Activated T-helper 1 cell treated with anti-CD3 and anti-CD28 coated beads, Interleukin-12 subunit alpha, Interleukin-12 subunit beta, Interleukin-2, Interleukin-4 antibody, amounts not matched to agents 30 ng/mL and 10 ng/mL and 1 ng/mL, durations not matched to agents 14 hours and 24 hours and 36 hours (primary cell): ENCODE measurements around the gene CAMTA1. TPM values are rescaled to one million over a fixed set of nuclear protein-coding genes. Genes with fewer than 3 reads are reported as not detected.

ENCODE experiments used
- DNase-seq: peaks from one replicate; pipeline ENCODE4 v3.0.0; 2021; ENCODE audit warnings: low spot score
- H3K27ac Mint-ChIP-seq: one replicate; pipeline ENCODE4 v1.8.0; 2021; ENCODE audit warnings: mild to moderate bottlenecking, mixed read lengths
- H3K27me3 Mint-ChIP-seq: one replicate; pipeline ENCODE4 v1.8.0; 2022; ENCODE audit warnings: mild to moderate bottlenecking, moderate library complexity, mixed read lengths; ENCODE audit not compliant: insufficient read depth
- H3K36me3 Mint-ChIP-seq: one replicate; pipeline ENCODE4 v1.8.0; 2021; ENCODE audit warnings: low read depth, mixed read lengths
- H3K4me1 Mint-ChIP-seq: one replicate; pipeline ENCODE4 v1.8.0; 2021; ENCODE audit warnings: low read depth, mixed read lengths
- H3K4me3 Mint-ChIP-seq: one replicate; pipeline ENCODE4 v1.8.0; 2021; ENCODE audit warnings: mild to moderate bottlenecking, moderate library complexity, mixed read lengths
- H3K9me3 Mint-ChIP-seq: one replicate; pipeline ENCODE4 v1.8.0; 2021; ENCODE audit warnings: mixed read lengths
- intact Hi-C: fragments of 100-400 bp; cut with micrococcal nuclease; formaldehyde crosslinking; loops from one replicate; pipeline ENCODE4 v1.15.1; 2024
- total RNA-seq: library from RNA; stranded (reverse); gene quantifications from 2 replicates; pipeline ENCODE4 v1.2.3, GENCODE V29; 2022

CAMTA1 gene
- total RNA-seq, 1 donor from 2014 or later: 57.2 TPM

DNA sequence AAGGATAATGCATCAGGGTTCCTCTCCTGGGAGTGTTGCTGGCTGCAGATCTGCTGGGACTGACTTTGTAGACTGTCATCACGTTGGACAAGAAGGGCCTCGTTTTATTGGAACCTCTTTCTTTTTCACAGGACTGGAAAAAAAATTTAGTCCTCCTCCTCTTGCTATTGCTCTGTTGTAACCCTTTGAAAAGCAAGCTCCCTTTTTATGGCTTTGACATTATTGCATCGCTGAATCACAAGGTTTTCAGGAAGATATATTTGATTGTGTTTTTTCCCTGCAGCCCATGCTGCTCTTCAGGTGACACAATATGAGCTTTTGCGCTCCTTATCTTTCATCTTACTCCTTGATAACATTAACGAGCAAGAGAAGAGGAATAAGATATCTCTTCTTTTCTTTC lies 290.9 kb downstream of the CAMTA1 start:
- Mint-ChIP-seq H3K4me3 (no peak overlapping the region), H3K27ac (no peak overlapping the region), H3K27me3 (no peaks in the 10 kb centered on the region), H3K36me3 (no peaks in the 10 kb centered on the region), H3K4me1 (no peaks in the 10 kb centered on the region), H3K9me3 (no peaks in the 10 kb centered on the region)
- intact Hi-C loops: no loop called here
- DNase-seq: no peak

DNA sequence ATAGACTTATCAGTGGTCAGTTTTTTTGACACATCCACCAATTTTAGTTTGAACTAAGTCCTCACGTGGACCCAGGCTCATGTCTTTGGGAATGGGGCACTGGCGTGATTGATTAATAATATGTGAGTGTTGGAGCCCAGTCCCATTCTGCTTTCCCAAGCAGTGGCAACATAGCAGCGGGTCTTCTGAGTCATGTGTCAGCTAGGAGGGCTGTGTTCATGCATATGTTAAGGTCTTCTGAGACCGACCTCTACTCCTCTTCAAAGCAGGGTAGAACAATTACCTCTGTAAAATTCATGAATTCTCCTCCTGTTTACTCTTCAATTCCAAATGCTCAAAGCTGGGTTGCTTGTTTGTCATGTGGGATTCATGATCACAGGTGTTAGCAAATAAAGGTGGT lies 291.3 kb downstream of the CAMTA1 start:
- no peak for DNase-seq
- Mint-ChIP-seq H3K4me1 (no peaks in the 10 kb centered on the region), H3K4me3 (no peak overlapping the region), H3K9me3 (no peaks in the 10 kb centered on the region), H3K27me3 (no peaks in the 10 kb centered on the region), H3K36me3 (no peaks in the 10 kb centered on the region), H3K27ac (no peak overlapping the region)
- intact Hi-C loops: no loop called here

GRCh38 chr1:7077136-7077535 lies 291.9 kb downstream of the CAMTA1 start:
- intact Hi-C loops: no loop called here
- no peaks in the 10 kb centered on the region for H3K4me1 Mint-ChIP-seq
- no peaks in the 10 kb centered on the region for H3K9me3 Mint-ChIP-seq
- DNase-seq: no peak
- H3K27me3 Mint-ChIP-seq: no peaks in the 10 kb centered on the region
- H3K27ac Mint-ChIP-seq: no peak overlapping the region
- no peak overlapping the region for H3K4me3 Mint-ChIP-seq
- no peaks in the 10 kb centered on the region for H3K36me3 Mint-ChIP-seq

DNA sequence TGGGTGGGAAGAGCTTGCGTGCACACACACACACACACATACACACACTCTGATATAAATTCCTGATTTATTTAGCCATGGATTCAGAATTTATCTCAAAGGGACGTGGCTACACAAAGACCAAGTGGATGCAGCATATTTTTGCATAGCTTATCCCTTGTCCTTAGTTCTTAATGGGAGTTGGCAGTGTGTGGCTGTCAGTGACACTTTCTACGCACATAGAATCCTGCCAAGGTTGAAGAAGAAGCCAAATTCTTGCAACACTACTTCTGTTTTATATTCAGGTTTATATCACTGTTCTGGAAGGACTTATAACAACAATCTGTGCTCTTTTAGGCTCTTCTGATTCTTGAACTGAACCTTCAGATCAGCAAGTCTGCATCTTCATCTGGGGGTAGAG lies 292.7 kb downstream of the CAMTA1 start:
- DNase-seq: no peak
- Mint-ChIP-seq H3K27ac (no peak overlapping the region), H3K4me1 (no peaks in the 10 kb centered on the region), H3K9me3 (no peaks in the 10 kb centered on the region), H3K27me3 (no peaks in the 10 kb centered on the region), H3K36me3 (no peaks in the 10 kb centered on the region), H3K4me3 (no peak overlapping the region)
- intact Hi-C loops: no loop called here

- Mint-ChIP-seq H3K27me3 (no peaks in the 10 kb centered on the region), H3K4me1 (no peaks in the 10 kb centered on the region), H3K36me3 (no peaks in the 10 kb centered on the region), H3K4me3 (no peak overlapping the region), H3K27ac (no peak overlapping the region), H3K9me3 (no peaks in the 10 kb centered on the region)
- no peak for DNase-seq
- intact Hi-C loops: no loop called here
These were observed 294.4 kb downstream of the CAMTA1 start for GRCh38 chr1:7079637-7080036.

DNA sequence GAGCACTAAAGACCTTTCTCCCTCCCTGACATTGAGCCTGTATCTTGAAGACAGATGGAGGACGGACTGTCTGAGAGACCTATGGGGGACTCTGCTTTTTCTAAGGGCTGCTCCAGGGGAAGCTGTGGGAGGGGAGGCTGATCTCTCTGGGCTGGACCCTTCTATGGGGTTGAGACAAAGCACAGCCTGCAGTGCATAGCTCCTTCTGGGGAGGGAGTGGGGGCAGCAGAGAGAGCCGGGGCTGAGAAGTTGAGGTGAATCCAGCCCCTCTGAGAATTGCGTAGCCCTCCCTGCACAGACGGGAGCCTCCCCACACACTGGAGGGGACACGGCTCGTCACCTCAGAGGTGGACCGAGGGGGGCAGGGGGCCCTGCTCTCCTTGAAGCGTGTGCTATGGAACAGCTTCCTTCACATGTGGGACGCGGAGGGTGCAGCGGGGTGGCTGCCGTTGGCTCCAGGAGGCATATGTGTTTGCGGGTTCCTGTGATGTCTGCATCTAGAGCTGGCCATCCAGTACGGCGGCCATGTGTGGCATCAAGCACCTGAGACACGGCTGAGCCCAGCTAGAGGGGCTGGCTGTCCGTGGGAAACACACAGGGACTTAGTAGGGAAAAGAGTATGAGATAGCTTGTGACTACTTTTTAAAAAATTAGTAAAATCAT lies 299.1 kb downstream of the CAMTA1 start:
- Mint-ChIP-seq H3K4me3 (no peak overlapping the region), H3K4me1 (no peaks in the 10 kb centered on the region), H3K9me3 (no peaks in the 10 kb centered on the region), H3K36me3 (no peaks in the 10 kb centered on the region), H3K27ac (no peak overlapping the region), H3K27me3 (no peaks in the 10 kb centered on the region)
- intact Hi-C loops: no loop called here
- no peak for DNase-seq

DNA sequence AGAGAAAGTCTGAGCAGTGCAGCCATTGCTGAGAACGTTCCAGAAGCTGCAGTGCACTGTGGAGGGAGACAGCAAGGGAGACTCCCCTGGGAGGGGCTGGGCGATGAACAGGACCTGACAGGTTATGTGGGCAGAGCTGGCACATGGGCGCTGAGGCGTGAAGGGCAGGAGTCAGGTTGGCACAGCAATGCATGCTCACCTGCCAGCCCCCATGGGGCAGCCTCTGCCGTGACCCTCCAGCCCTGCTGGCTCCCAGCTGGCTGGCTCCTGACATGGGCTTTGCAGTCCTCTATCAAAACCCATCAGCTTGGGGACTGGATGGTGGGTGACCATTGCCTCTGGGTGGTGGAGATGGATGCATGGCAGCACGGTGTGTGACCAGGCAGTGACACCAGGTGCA lies 300.3 kb downstream of the CAMTA1 start:
- no peak for DNase-seq
- Mint-ChIP-seq H3K27me3 (peaks cover 4% of the 10 kb centered on the region), H3K4me1 (no peaks in the 10 kb centered on the region), H3K27ac (no peak overlapping the region), H3K4me3 (no peak overlapping the region), H3K36me3 (no peaks in the 10 kb centered on the region), H3K9me3 (no peaks in the 10 kb centered on the region)
- intact Hi-C loops: no loop called here

GRCh38 chr1:7086106-7086505 lies 300.9 kb downstream of the CAMTA1 start:
- Mint-ChIP-seq H3K4me1 (no peaks in the 10 kb centered on the region), H3K4me3 (no peak overlapping the region), H3K27ac (no peak overlapping the region), H3K36me3 (no peaks in the 10 kb centered on the region), H3K27me3 (peaks cover 4% of the 10 kb centered on the region), H3K9me3 (no peaks in the 10 kb centered on the region)
- intact Hi-C loops: no loop called here
- DNase-seq: no peak

- no peak overlapping the region for H3K27ac Mint-ChIP-seq
- no peaks in the 10 kb centered on the region for H3K9me3 Mint-ChIP-seq
- H3K27me3 Mint-ChIP-seq: peaks cover 4% of the 10 kb centered on the region
- no peaks in the 10 kb centered on the region for H3K4me1 Mint-ChIP-seq
- no peak for DNase-seq
- H3K36me3 Mint-ChIP-seq: no peaks in the 10 kb centered on the region
- no peak overlapping the region for H3K4me3 Mint-ChIP-seq
- intact Hi-C loops: no loop called here
These were observed 302.6 kb downstream of the CAMTA1 start for GRCh38 chr1:7087888-7088287.

DNA sequence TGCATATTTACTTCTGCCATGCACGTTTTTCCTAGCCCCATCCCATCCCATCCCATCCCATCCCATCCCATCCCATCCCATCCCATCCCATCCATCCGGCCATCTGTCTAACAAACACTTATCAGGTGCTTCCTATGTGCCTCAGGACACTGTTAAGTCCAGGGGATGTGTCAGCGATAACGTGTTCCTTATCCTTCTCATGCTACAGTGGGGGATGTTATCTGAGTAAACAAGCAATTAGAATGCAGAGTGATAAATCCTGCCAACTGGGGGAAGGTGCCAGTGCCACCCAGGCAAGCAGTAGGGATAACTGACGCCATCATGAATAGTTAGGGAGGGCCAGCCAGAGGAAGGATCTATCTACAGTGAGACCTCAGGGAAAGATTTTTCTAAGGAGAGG lies 304.2 kb downstream of the CAMTA1 start:
- no peaks in the 10 kb centered on the region for H3K9me3 Mint-ChIP-seq
- no peak overlapping the region for H3K4me3 Mint-ChIP-seq
- intact Hi-C loops: no loop called here
- no peaks in the 10 kb centered on the region for H3K36me3 Mint-ChIP-seq
- DNase-seq: no peak
- no peak overlapping the region for H3K27ac Mint-ChIP-seq
- H3K27me3 Mint-ChIP-seq: peaks cover 4% of the 10 kb centered on the region
- H3K4me1 Mint-ChIP-seq: no peaks in the 10 kb centered on the region

DNA sequence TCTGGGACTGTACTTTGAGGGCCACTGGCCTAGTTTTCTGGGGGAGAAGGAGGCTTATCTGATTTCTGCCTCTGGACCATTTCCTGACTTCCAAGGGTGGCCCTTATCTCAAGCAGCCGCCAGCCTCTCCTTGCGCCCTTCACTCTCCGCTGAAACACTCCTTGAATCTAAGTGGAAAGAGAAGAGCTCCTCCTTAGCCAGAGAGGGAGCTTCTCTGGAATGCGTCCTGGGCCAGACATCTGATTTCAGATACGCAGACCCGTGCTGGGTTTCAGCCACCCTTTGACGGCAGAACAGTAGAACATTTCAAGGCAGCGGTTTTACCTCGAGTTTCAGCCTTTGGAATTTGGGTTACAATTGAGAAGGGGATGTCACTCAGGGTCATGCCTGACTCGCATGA lies 308.0 kb downstream of the CAMTA1 start:
- no peaks in the 10 kb centered on the region for H3K36me3 Mint-ChIP-seq
- no peaks in the 10 kb centered on the region for H3K9me3 Mint-ChIP-seq
- peaks cover 4% of the 10 kb centered on the region for H3K27me3 Mint-ChIP-seq
- H3K4me1 Mint-ChIP-seq: no peaks in the 10 kb centered on the region
- no peak for DNase-seq
- H3K27ac Mint-ChIP-seq: no peak overlapping the region
- H3K4me3 Mint-ChIP-seq: no peak overlapping the region
- intact Hi-C loops: no loop called here

GRCh38 chr1:7094086-7094485 lies 308.8 kb downstream of the CAMTA1 start:
- intact Hi-C loops: no loop called here
- no peak overlapping the region for H3K27ac Mint-ChIP-seq
- no peaks in the 10 kb centered on the region for H3K4me1 Mint-ChIP-seq
- H3K9me3 Mint-ChIP-seq: no peaks in the 10 kb centered on the region
- no peak for DNase-seq
- peaks cover 4% of the 10 kb centered on the region for H3K27me3 Mint-ChIP-seq
- no peaks in the 10 kb centered on the region for H3K36me3 Mint-ChIP-seq
- no peak overlapping the region for H3K4me3 Mint-ChIP-seq

DNA sequence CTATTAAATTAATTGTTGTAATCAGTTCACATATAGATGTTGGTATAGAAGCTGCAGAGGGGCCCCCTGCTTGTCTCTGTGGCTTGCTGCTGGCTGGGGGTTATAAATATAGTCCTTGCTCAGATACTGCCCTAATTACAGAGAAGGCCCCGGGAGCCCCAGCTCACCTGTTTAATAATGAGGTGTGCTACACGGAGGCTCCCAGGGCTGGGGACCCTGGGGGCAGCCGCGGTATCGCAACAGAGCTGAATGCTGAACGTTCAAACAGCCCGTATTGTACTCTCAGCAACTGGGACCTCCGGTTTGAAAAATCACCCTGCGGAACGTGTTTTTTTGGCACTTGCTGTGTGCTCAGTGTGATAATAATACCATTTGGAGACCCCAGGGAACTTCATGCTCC lies 309.3 kb downstream of the CAMTA1 start:
- peaks cover 4% of the 10 kb centered on the region for H3K27me3 Mint-ChIP-seq
- DNase-seq: no peak
- H3K36me3 Mint-ChIP-seq: no peaks in the 10 kb centered on the region
- H3K27ac Mint-ChIP-seq: no peak overlapping the region
- intact Hi-C loops: no loop called here
- no peaks in the 10 kb centered on the region for H3K4me1 Mint-ChIP-seq
- no peaks in the 10 kb centered on the region for H3K9me3 Mint-ChIP-seq
- no peak overlapping the region for H3K4me3 Mint-ChIP-seq

DNA sequence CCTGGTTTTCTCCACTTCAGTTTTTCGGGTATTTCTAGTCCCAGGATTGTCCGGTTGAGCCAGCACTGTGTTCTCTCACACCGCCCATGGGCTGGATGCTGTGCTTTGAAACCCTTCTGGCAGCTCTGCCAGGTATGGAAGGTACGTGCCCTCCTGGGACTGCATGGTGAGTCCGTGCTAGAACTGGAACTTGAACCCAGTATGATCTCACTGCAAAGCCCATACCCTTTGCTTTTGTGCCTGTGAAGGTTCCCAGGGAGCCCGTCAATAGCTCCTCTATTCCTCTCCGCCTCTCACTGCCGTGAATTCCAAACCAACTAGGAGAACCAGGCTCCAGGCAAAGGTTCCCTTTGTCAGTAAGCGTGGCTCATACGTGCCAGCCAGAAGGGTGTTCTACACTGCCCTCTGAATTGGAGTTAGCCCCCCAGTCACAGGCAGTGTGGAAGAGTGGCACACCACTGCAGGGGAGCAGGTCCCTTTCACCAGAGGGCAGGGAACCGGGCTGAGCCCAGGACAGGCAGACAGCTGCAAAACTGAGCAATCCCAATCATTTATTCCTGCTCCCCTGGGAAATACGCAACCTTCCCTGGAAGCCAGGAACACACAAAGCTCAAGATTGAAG lies 310.2 kb downstream of the CAMTA1 start:
- Mint-ChIP-seq H3K27ac (no peak overlapping the region), H3K4me1 (no peaks in the 10 kb centered on the region), H3K9me3 (no peaks in the 10 kb centered on the region), H3K4me3 (no peak overlapping the region), H3K36me3 (no peaks in the 10 kb centered on the region), H3K27me3 (no peaks in the 10 kb centered on the region)
- intact Hi-C loops: no loop called here
- no peak for DNase-seq
